MCF 10A (cell line): ENCODE measurements around the gene SORBS2. TPM values are rescaled to one million over a fixed set of nuclear protein-coding genes. Genes with fewer than 3 reads are reported as not detected.
A peak's percentile ranks its signal among the peaks of the same experiment; 100 is the strongest.

Source experiments
- BruUV-seq: library from RNA; stranded (reverse); fragments of 400-500 nt; replicated peaks from 2 replicates; lab custom pipeline; 2021; lab: Mats Ljungman, UMichigan
- CTCF ChIA-PET: fragments of 300-600 bp; sonication (Branson Sonifier 250); formaldehyde crosslinking; extraction: SDS; loops from one replicate; lab custom pipeline; 2021; ENCODE audit warnings: antibody characterized with exemption, inconsistent platforms; lab: Yijun Ruan, JAX
- POLR2A ChIA-PET: fragments of 300-600, 350-650 bp; sonication (Branson Sonifier 250); formaldehyde crosslinking; extraction: SDS; loops from one replicate; lab custom pipeline; 2020; ENCODE audit warnings: antibody characterized with exemption, inconsistent platforms; lab: Yijun Ruan, JAX
- DNase-seq: peaks from one replicate; pipeline ENCODE4 v3.0.0-alpha.2; 2018; ENCODE audit not compliant: unreplicated experiment
- H3K27ac Mint-ChIP-seq: one replicate; pipeline ENCODE4 v1.8.0; 2022; ENCODE audit warnings: mild to moderate bottlenecking, low read depth, mixed read lengths; ENCODE audit not compliant: unreplicated experiment
- H3K27me3 Mint-ChIP-seq: one replicate; pipeline ENCODE4 v1.8.0; 2022; ENCODE audit warnings: mixed read lengths; ENCODE audit not compliant: insufficient read depth, unreplicated experiment
- H3K36me3 Mint-ChIP-seq: one replicate; pipeline ENCODE4 v1.8.0; 2022; ENCODE audit warnings: mild to moderate bottlenecking, moderate library complexity, mixed read lengths; ENCODE audit not compliant: insufficient read depth, unreplicated experiment
- H3K4me1 Mint-ChIP-seq: one replicate; pipeline ENCODE4 v1.8.0; 2022; ENCODE audit warnings: mixed read lengths; ENCODE audit not compliant: insufficient read depth, unreplicated experiment
- H3K4me3 Mint-ChIP-seq: one replicate; pipeline ENCODE4 v1.8.0; 2022; ENCODE audit warnings: mild to moderate bottlenecking, moderate library complexity, mixed read lengths; ENCODE audit not compliant: unreplicated experiment
- H3K9me3 Mint-ChIP-seq: one replicate; pipeline ENCODE4 v1.8.0; 2022; ENCODE audit warnings: mixed read lengths; ENCODE audit not compliant: unreplicated experiment
- intact Hi-C: fragments of 100-400 bp; cut with micrococcal nuclease; formaldehyde crosslinking; loops from 2 replicates; pipeline ENCODE4 v1.14.1; 2022
- total RNA-seq: library from RNA; stranded (reverse); gene quantifications from 2 replicates; pipeline ENCODE4 v1.2.3, GENCODE V29; 2022
- TF ChIP-seq, protein P1 (sequence below): fragments of 200-600 bp; IDR thresholded peaks from one replicate; pipeline ENCODE4 v1.8.0; 2022; ENCODE audit warnings: antibody characterized with exemption, mild to moderate bottlenecking; ENCODE audit not compliant: unreplicated experiment

The SORBS2 gene
- total RNA-seq, 1 experiment from 2014 or later: 19.3 TPM

DNA sequence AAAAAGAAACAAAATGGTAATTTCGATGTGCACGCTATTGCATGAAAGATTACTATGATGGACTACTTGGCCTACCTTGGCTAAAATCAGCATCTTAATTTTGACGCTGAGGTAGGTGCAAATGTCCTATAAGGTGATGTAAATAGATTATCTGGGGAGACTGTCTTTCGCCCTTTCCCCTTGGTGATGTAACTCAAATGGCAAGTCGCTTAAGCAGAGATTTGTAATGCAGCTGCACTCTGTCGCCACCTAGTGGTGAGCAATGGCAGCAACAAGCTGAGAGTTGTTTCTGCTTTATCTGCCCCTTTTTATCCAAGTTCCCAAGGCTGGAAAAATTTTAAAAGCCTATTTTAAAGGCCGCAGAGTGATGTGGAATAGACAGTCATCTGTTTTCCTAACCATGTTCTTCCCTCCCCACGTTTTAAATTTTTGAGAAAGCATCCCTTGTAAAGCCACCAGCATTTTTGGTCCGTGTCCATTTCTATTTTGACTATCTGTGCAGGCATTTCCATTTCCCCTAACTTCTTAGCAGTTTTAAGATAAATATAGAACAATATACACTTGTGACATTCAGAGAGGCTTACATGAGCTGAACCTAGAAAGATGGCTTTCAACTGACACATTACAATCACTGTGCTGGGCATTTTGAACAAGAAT, 214.3 kb downstream of the SORBS2 start:
- H3K4me3 Mint-ChIP-seq: no peak overlapping the region
- H3K27me3 Mint-ChIP-seq: no peaks in the 10 kb centered on the region
- BruUV-seq: no TSS peak
- no peaks in the 10 kb centered on the region for H3K4me1 Mint-ChIP-seq
- H3K27ac Mint-ChIP-seq: no peak overlapping the region
- DNase-seq: peak; percentile 77
- H3K9me3 Mint-ChIP-seq: no peaks in the 10 kb centered on the region
- TF ChIP-seq, protein P1, sequence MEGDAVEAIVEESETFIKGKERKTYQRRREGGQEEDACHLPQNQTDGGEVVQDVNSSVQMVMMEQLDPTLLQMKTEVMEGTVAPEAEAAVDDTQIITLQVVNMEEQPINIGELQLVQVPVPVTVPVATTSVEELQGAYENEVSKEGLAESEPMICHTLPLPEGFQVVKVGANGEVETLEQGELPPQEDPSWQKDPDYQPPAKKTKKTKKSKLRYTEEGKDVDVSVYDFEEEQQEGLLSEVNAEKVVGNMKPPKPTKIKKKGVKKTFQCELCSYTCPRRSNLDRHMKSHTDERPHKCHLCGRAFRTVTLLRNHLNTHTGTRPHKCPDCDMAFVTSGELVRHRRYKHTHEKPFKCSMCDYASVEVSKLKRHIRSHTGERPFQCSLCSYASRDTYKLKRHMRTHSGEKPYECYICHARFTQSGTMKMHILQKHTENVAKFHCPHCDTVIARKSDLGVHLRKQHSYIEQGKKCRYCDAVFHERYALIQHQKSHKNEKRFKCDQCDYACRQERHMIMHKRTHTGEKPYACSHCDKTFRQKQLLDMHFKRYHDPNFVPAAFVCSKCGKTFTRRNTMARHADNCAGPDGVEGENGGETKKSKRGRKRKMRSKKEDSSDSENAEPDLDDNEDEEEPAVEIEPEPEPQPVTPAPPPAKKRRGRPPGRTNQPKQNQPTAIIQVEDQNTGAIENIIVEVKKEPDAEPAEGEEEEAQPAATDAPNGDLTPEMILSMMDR: peak; percentile 98
- ChIA-PET CTCF (interaction anchor here (0.5 to 3.3 kb wide), 52 partner anchors 8 to 540 kb away, joined by 3 to 24 read pairs (median 4); partner anchors contain the start of genes ANKRD37, CCDC110 and UFSP2), POLR2A (interaction anchor here (0.6 to 1.7 kb wide), 7 partner anchors 9 to 201 kb away, joined by 3 to 7 read pairs (median 3); partner anchors contain the start of genes ANKRD37, CCDC110 and UFSP2)
- no peaks in the 10 kb centered on the region for H3K36me3 Mint-ChIP-seq
- intact Hi-C loops: loop anchor here (1.0 to 5.0 kb wide), 4 partner anchors 126 to 441 kb away; partner anchors contain the start of genes ANKRD37, CCDC110 and LRP2BP

DNA sequence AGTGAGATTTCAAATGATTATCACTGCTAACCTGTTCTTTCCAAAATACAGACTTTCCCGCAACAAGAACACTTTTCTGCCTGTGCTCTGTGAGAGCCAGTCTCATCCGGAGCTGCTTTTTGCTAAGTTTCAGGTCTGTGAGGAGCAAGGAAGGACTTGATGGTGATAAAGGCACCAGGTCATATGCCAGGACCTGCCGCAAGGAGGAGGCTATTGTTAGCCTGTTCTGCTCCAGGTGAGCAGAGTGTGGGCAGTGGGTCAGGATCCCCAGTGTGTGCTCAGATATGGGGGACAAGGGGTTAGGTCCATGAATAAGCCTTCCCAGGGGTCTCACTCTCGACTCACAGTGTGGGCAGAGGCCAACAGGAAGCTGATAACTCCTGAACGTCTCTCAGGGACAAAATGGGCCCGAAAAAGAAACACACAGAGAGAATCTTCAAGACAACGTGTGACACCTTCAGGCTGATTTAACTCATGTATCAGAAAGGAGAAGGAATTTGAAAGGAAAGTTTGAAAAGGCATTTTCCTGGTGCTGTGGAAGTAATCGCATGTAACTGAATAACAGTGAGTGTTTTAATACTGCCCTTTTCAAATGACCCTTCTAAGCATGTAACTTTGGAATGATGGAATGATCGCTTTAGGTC, 219.0 kb downstream of the SORBS2 start:
- H3K27ac Mint-ChIP-seq: no peak overlapping the region
- TF ChIP-seq, protein P1: no peak
- no peaks in the 10 kb centered on the region for H3K36me3 Mint-ChIP-seq
- H3K9me3 Mint-ChIP-seq: no peaks in the 10 kb centered on the region
- H3K4me1 Mint-ChIP-seq: peaks cover 8% of the 10 kb centered on the region
- intact Hi-C loops: no loop called here
- H3K27me3 Mint-ChIP-seq: no peaks in the 10 kb centered on the region
- DNase-seq: no peak
- CTCF ChIA-PET: no interaction called here
- H3K4me3 Mint-ChIP-seq: no peak overlapping the region
- POLR2A ChIA-PET: no interaction called here
- no TSS peak for BruUV-seq

DNA sequence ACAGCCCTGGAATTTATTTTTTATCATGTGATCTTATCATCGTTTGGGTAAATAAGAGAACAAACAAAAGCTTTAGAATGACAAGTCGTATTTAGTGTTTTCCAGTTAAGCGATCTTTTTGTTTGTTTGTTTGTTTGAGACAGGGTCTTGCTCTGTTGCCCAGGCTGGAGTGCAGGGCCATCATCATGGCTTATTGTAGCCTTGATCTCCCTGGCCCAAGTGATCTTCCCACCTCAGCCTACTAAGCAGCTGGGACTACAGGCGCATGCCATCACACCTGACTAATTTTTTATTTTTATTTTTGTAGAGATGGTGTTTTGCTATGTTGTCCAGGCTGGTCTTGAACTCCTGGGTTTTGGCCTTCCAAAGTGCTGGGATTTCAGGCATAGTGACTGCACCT, 219.6 kb downstream of the SORBS2 start:
- Mint-ChIP-seq H3K27ac (peak overlapping the region; percentile 81), H3K36me3 (peaks cover under 1% of the 10 kb centered on the region), H3K4me1 (peaks cover 8% of the 10 kb centered on the region), H3K4me3 (no peak overlapping the region), H3K9me3 (no peaks in the 10 kb centered on the region), H3K27me3 (no peaks in the 10 kb centered on the region)
- intact Hi-C loops: no loop called here
- TF ChIP-seq, protein P1: no peak
- DNase-seq: no peak
- CTCF ChIA-PET: interaction anchor here (0.6 kb wide), 1 partner anchor 445 kb away, joined by 3 read pairs; no protein-coding TSS in a partner anchor
- POLR2A ChIA-PET: no interaction called here
- BruUV-seq: no TSS peak

DNA sequence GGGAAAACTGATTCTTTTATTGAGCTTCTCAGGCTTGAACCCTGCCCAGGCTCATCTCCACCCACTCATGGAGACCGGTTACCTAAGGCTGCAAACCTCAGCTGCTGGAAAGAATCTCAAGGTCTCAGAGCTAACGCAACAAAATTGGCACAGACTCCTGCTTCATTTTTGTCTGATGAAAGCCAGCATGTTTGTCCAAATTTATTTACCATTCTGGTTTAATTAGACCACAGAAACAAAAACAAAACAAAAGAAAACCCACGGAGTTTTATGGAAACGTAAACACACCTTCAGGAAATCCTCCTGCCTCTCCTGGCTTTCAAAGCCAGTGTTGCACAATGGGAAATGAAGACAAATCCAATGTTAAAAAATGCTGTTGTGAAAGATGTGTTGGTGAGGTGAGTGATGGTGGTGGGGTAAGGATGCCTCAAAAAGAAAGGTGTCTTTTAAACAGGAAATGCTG, 220.3 kb downstream of the SORBS2 start:
- DNase-seq: peak; percentile 88

More for the DNA sequence above, 220.3 kb downstream of the SORBS2 start:
- ChIA-PET POLR2A (interaction anchor here (0.5 to 1.0 kb wide), 3 partner anchors 15 to 119 kb away, joined by 3 to 5 read pairs (median 4); no protein-coding TSS in a partner anchor), CTCF (interaction anchor here (0.6 to 1.1 kb wide), 4 partner anchors 27 to 446 kb away, joined by 3 to 5 read pairs (median 4); partner anchors contain the start of gene CCDC110)
- H3K4me1 Mint-ChIP-seq: peaks cover 8% of the 10 kb centered on the region
- TF ChIP-seq, protein P1: no peak
- intact Hi-C loops: no loop called here
- H3K4me3 Mint-ChIP-seq: peak overlapping the region; percentile 62
- peaks cover 7% of the 10 kb centered on the region for H3K36me3 Mint-ChIP-seq
- H3K27me3 Mint-ChIP-seq: no peaks in the 10 kb centered on the region
- BruUV-seq: no TSS peak
- no peaks in the 10 kb centered on the region for H3K9me3 Mint-ChIP-seq
- H3K27ac Mint-ChIP-seq: peak overlapping the region; percentile 81
